CD4-positive, alpha-beta T cell treated with Interleukin-4 for 4 hours (primary cell): ENCODE results near the gene CXorf66.
"Not testable (repeated sequence)": the region's sequence is repeated elsewhere in the genome, so short reads cannot be mapped to it uniquely, and the experiment has no call there.

ENCODE experiments used
- DNase-seq: peaks from one replicate; pipeline ENCODE4 v3.0.0-alpha.2; 2020

The CXorf66 gene

GRCh38 chrX:139965421-139965820, at the start of gene CXorf66:
TSS of gene CXorf66 (minus strand) at chrX:139965521. CDS start at chrX:139965496, 25 bp downstream.
- DNase-seq, result no peak

- DNase-seq, result no peak
Measured at GRCh38 chrX:139982856-139983255, 17.5 kb upstream of the CXorf66 start.

DNA sequence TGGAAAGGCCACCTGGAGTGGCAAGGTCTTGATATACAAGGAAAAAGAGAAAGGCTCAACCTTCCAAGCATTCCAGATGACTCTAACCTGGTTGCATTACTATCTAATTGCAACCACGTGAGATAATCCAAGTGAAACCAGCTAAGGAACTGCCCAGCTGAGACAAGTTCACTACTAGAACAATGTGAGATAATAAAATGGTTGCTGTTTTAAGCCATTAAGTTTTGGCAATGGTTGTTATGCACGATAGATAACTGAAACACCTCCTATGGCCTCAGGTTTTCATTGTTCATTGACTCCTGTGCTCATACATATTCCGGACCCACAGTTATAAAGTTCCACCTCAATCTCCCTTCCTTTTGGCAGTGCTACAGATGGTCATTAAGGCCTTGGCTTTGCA, 9.2 kb upstream of the CXorf66 start:
- DNase-seq, result no peak

GRCh38 chrX:139972629-139973624, 7.6 kb upstream of the CXorf66 start:
- no peak for DNase-seq

GRCh38 chrX:139972113-139972512, 6.8 kb upstream of the CXorf66 start:
- DNase-seq, result no peak

DNA sequence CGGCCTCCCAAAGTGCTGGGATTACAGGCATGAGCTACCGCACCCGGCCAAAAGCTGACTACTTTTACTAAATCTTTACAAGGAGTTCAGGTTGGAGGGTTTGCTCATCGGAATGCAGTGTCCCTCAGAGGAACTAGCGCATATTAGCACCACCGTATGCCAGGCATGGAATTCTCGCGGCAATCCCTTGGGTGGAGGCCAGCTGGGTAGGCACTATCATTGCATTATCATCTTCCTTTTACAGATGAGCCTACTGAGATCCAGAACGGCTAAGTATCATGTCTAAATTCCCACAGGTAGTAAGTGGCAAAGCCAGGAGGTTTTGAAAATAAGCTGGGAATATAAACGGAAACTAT, 6.1 kb upstream of the CXorf66 start:
- DNase-seq, result no peak

GRCh38 chrX:139969286-139969685, 4.0 kb upstream of the CXorf66 start:
- no peak for DNase-seq

- DNase-seq, result no peak
Measured at GRCh38 chrX:139967750-139968149, 2.4 kb upstream of the CXorf66 start.

- DNase-seq, result no peak
Measured at GRCh38 chrX:139967300-139967699, 2.0 kb upstream of the CXorf66 start.

DNA sequence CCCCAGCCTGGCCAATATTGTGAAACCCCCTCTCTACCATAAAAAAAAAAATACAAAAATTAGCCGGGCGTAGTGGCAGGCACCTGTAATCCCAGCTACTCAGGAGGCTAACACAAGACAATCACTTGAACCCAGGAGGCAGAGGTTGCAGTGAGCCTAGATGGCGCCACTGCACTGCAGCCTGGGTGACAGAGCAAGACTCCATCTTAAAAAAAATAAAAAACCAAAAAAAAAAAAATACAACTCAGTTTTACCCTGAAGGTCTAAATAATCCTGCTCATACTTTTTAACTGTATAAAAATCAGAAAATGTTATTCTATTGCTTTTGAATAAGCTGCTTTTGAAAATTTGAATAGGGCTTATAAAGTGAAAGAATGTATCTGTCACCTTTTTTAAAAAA, 838 bp upstream of the CXorf66 start:
- DNase-seq, result not testable (repeated sequence)

DNA sequence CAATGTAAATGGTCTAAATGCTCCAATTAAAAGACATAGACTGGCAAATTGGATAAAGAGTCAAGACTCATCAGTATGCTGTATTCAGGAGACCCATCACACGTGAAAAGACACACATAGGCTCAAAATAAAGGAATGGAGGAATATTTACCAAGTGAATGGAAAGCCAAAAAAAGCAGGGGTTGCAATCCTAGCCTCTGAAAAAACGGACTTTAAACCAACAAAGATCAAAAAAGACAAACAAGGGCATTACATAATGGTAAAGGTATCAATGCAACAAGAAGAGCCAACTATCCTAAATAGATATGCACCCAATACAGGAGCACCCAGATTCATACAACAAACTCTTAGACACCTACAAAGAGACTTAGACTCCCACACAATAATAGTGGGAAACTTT, 4.2 kb downstream of the CXorf66 start:
- not testable (repeated sequence) for DNase-seq

- no peak for DNase-seq
Measured at GRCh38 chrX:139949703-139950102, 15.6 kb downstream of the CXorf66 start.

DNA sequence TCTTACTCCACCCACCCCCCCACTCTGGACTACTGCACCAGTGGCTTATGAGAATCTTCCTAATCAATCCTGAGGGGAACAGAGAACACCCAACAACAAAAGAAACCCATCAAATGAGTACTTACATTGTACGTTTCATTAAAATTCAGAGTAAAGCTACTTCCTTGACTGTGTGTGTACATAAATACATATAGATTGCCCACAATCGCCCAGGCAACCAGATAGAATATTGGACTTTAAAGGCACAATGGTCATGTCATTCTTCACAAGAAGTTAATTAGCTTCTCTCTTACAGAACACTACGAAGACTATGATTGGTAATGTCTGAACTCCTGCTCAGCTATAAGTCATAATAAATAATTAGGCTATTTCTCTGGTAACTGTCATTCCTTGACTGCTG, 20.2 kb downstream of the CXorf66 start:
- no peak for DNase-seq

- no peak for DNase-seq
Measured at GRCh38 chrX:139936259-139936658, 29.1 kb downstream of the CXorf66 start.

- no peak for DNase-seq
Measured at GRCh38 chrX:139933904-139934303, 31.4 kb downstream of the CXorf66 start.

DNA sequence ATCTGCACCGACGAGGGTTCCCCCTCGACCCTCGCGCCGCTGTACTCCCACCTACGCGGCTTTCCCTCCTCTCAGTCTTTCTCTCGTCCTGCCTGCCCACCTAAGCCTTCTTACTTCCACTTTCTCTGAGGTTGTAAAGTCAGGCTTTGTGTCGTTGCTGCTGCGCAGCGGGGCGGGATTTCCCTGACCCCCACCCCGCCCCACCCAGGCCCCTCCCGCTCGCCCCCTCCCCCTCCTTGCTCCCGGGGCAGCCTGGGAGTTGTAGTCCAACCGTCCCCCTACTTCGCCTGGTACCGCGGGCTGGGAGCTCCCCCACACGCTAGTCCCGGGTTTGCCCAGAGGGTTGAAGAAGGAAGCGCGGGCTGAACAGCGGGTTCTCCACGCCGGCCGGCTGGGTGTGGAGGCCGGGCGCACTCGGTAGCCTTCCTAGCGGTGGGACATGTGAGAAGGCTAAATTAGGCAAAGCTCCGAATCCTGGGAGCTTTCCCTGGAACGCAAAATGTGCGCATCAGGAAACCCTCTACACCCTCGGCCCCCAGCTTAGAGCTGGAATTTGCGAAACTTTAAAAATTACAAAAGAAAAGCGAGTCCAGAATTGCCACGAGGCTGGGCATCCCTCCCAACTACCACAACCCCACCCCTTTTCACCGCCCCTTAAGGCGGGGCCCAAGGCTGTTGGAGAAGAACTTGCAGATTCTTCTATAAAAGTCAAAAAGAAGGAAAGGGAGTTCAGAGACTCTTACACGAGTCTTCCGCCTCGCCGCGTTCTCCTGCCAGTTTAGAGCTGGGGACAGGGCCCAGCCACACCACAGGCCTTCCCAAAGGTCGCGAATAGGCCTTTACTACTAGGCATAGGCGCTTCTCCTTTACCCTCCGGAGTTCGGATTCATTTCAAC, 32.2 kb downstream of the CXorf66 start, which contains the start of gene ATP11C:
TSS of gene ATP11C (minus strand) at position 153 of the 896 bp plus-strand sequence. CDS start 1,011 bp downstream, outside the sequence.
- DNase-seq, result peak; percentile 82

DNA sequence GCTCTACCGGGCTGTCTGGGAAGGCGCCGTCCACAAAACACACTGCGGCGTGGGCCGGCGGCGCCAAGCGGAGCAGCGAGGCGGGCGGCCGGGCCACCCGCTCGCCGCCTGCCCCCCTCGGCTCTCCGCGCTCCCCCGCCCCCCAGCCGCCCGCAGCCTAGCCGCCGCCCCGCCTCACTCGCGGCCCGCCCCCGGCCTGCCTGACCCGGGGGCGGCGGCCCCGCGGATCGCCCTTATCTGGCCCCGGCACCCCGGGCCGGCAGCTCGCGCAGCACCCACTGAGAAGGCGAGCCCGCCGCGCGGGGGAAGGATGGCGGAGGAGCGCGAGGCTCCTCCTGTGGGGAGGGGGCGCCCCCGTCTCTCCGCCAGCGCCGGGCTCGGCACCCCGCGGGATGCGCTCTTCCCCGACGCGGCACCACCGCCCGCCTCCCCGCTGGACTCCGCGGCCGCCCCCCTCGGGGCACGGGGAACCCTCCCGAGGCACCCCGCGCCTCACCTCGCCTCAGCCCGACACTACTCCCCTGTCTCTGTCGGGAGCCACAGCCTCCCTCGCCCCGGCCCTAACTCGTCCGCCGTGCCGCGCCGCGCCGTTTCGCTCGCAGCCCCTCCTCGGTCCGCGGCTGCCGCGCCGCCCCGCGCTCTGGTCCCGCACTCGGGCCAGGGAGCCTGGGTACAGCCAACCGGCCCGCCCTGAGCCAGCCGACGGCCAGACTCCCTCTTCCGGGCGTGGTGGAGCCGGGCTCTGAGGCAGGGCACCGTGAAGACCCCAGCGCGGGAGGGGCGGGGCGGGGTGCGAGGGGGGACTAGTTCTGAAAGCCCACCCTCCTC, 33.0 kb downstream of the CXorf66 start:
- DNase-seq, result peak; percentile 13

GRCh38 chrX:139931646-139932072, 33.7 kb downstream of the CXorf66 start:
- DNase-seq, result no peak

- no peak for DNase-seq
Measured at GRCh38 chrX:139930916-139931645, 34.2 kb downstream of the CXorf66 start.

- no peak for DNase-seq
Measured at GRCh38 chrX:139930401-139930800, 34.9 kb downstream of the CXorf66 start.

DNA sequence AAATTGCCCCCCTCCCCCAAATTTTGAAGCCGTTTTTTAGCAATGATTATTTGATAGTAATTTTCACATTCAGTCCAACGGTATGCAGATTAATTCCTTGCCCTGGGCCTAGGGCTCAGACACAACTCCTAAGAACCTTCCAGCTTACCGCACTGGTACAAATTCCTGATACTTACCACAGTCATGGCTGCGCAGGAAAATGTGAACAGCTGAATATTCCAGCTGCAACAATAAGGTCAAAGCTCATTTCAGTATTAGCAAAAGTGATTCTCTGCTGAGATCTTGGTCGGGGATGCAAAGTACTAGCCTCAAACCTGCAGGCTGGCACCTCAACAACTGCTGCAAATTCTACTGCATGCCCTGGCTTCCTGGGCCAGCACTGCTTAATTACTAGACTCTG, 35.4 kb downstream of the CXorf66 start:
- no peak for DNase-seq

DNA sequence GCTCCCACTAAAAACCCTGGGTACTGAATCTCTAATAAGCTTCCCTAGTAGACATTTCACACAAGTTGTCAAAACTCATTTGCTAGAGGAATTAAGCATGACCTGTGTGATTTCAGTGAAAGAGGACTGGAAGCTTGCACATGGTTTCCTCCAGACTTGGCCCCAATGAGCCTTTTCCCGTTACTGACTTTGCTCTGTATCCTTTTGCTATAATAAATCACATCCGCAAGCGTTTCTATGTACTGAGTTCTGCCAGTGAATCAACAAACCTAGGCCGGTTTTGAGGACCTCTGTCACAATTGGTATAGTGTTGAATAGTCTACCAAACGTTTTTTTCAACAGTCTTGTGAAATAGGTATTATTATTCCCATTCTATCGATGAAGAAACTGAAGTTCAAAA, 40.6 kb downstream of the CXorf66 start:
- DNase-seq, result no peak
